ENCODE measurements around the gene ZER1.
A peak's percentile ranks its signal among the peaks of the same experiment; 100 is the strongest.

ZER1 gene

GRCh38 chr9:128735373-128735772 is 36.4 kb downstream of the ZER1 start:
- no peak for DNase-seq (ENCODE audit: low read depth)

- DNase-seq (ENCODE audit: low read depth): no peak
Observed at GRCh38 chr9:128733256-128733655, 38.5 kb downstream of the ZER1 start.

DNA sequence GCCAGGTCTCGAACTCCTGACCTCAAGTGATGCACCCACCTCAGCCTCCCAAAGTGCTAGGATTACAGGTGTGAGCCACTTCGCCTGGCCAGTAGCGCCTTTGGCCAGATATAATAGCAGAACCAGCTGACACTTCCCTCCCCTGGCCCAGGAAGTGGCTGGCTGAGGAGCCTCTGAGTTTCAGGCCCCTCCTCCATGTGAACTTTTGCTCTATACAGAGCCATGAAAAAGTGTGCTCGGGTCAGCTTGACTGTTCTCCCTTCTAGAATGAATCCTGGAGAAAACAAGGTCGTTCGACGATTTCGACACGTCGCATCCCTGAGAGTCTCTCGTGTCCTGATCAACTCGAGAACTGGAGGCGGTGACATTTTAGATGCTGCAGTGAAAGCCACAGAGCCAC is 39.2 kb downstream of the ZER1 start:
- DNase-seq (ENCODE audit: low read depth): no peak

DNA sequence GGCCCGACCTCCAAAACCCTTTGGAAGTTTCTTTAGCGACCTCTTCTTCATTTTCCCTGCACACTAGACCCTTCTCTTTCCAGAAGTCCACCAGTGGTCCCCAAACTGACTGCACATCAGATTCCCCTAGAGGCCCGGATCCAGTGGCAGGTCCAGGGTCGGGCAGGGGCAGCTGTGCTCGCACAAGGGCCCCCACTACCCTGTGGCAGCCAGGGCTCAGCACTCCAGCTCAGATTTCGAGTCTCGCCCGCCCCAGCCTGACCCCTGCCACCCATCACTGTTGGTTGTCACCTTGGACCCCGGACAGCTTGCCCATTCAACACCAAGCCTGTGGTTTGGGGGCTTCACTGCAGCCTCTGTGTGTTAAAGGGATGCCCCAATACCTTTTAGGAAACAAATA is 40.0 kb downstream of the ZER1 start:
- no peak for DNase-seq (ENCODE audit: low read depth)

- no peak for DNase-seq (ENCODE audit: low read depth)
Observed at GRCh38 chr9:128731093-128731492, 40.6 kb downstream of the ZER1 start.

DNA sequence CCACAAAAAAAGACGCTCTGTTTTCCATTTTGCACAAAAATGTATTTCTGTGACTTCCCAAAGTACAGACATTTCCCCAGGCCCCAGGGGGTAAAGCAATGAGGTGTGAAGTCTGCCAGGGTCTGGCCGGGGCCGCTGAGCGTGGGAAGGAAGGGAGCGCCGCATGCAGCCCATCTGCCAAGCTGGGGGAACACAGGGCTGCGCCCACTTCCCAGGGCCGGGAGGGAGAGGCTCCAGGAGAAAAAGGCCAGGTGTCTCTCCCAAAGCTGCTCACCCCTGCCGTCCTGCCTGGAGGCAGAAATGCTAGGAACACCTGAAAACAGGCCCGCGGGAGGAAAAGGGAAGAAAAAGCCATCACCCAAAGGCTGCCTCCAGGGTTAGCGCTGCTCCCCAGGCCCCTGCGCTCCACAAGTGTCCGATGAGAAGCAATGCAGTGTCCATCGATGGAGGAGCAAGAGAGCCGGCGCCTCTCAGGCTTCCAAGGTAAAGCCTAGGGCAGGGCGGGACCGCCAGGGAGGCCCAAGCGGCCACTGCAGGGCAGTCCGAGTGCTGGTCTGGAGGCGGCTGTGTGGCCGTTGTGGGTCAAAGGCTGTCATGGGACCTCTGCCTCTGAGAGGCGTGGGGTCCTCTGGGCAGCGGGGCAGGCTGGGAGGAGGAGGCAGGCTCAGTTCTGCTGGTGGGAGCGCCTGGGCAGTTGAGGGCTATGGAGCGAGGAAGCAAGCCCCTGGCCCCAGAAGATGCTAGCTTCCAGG is 41.8 kb downstream of the ZER1 start:
- DNase-seq (ENCODE audit: low read depth): no peak

GRCh38 chr9:128729302-128729701 is 42.4 kb downstream of the ZER1 start:
- no peak for DNase-seq (ENCODE audit: low read depth)

GRCh38 chr9:128728298-128728697 is 43.4 kb downstream of the ZER1 start:
- no peak for DNase-seq (ENCODE audit: low read depth)

- no peak for DNase-seq (ENCODE audit: low read depth)
Observed at GRCh38 chr9:128727640-128728248, 44.0 kb downstream of the ZER1 start.

- DNase-seq (ENCODE audit: low read depth): peak; percentile 21
Observed at GRCh38 chr9:128724744-128725211, 46.9 kb downstream of the ZER1 start.

DNA sequence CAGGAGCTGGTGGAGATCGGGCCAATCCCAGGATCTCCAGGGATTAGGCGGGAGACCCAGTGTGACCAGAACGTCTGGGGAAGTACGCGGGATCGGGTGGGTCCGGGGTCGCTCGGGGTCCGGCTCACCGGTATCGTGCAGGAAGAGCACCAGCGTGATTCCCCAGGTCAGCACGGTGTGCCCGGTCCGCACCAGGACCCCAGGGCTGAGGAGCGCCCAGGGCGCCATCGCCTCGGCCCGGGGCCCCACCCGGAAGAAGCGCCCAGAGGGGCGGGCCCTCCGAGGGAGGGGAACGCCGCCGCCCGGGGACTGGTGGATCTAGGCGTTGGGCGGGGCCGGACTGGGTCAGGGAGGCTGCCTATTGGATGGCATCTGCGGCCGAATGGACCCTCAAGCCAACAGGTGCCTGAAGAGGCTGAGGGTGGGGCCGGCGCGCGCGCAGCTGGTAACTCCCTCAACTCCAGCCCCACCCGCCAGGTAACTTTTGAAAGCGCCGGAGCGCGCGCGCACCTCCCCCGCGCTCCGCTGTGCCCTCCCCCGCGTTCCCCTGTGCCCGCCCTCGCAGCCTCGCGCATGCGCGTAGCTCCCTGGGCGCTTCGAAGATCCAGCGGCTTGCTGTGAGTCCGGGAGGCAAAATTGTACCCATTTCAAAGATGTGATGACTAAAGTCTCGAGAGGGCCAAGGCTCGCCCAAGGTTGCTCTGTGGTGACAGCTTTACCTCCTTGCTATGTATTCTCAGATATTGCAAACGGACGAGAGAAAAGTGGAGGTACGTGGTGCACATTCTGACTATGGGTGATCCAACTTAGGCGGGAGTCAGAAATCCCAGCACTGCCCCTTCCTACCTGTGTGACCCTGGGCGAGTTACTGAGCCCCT is 47.6 kb downstream of the ZER1 start, which contains the start of gene ZDHHC12:
TSS of gene ZDHHC12 (minus strand) at position 262 of the 878 bp plus-strand sequence. CDS start at position 228, 34 bp downstream.
- peak; percentile 98 for DNase-seq (ENCODE audit: low read depth)

DNA sequence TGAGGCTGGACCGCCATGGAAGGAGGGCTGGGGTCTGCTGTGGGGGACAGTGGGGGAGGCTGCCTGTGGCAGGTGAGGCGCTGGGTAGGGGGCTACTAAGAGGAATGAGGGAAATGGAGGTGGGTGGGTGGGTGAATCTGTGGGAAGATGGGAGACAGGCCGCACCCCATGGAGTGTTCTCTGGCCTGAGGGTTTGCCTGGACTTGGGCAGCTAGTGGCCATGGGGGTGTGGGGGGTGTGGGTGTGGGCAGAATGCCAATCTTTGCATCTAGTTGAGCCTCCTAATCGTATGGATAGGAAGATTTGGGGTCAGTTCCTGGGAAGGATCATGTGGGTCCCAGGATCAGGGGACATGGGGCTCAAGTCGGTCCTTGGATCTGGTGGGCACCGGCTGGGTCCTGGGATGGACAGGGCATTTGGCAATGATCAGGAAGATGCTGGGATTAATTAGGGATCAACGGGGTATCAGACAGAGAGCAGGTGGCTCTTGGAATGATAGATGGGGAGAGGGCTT is 48.3 kb downstream of the ZER1 start:
- no peak for DNase-seq (ENCODE audit: low read depth)

DNA sequence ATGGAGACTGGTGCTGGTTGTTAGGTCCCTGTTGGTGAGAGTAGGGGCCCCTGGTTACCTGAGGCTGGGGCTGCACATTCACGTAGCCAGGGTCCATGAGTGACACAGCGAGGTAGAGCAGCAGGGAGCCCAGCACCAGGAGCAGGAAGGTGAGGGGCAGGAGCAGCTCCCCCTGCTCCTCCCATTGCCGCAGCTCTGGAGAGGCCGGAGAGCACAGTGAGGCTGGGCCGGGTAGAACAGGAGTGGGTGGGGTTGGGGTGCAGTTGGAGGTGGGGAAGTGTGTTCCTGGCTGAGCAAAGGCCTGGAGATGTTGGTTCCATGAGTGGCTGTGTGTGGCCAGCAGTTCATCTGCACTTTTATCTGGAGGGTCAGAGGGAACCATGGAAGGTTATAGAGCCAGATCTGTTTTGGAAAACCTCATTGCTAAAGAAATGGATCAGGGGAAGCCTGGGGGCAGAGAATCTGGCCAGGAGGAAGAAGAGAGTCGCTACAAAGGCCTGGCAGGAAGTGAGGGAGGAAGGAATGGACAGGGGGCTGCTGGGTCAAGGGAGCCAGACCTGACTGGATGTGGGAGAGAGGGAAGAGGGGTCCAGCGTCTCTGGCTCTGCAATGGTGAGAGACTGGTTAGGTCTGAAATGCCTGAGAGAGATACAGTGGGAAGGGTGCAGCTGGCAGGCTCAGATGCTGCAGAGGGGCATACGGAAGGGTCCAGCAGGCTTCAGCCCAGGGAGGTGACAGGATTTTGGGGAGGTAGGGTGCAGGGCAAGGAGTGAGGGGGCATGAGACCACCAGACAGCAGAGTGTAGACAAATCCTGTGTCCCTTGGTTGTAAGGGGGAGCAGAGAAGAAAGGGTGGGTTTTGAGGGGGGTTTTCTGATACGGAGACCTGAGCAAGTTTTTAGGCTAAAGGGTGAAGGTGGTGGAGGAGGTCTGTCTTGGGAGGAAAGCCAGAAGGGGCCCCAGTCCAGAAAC is 49.1 kb downstream of the ZER1 start:
- no peak for DNase-seq (ENCODE audit: low read depth)

GRCh38 chr9:128721487-128722010 is 50.2 kb downstream of the ZER1 start:
- DNase-seq (ENCODE audit: low read depth): no peak

DNA sequence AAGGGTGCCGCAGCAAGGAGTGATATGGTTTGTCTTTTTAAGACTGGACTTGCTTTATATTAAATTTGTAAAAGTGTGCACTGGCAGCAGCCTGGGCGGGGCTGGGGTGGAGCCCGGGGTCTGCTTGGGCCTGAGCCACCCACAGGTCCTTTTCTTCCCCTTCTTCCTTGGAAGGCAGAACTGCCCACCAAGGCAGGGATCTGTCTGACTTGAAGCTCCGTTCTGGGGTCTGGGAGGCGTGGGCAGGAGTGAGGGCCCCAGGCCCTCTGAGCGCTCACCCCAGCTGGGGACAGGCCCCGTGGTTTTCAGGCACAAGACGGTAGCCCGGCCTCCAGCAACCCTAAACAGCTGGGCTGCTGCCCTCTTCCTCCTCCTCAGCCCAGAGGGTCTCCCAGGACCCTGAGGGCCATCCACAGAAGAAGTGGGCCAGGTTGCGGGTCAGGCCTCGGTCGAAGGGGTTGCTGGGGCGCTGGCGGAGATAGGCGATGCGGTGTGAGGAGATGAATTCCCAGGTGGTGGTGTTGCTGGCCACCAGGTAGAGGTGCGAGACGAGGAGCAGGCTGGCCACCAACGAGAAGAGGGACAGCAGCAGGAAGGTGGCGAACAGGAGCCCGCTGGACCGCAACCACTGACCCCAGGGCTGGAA is 50.8 kb downstream of the ZER1 start:
- no peak for DNase-seq (ENCODE audit: low read depth)

- no peak for DNase-seq (ENCODE audit: low read depth)
Observed at GRCh38 chr9:128719919-128720605, 51.7 kb downstream of the ZER1 start.

GRCh38 chr9:128718475-128718874 is 53.3 kb downstream of the ZER1 start:
- no peak for DNase-seq (ENCODE audit: low read depth)

- no peak for DNase-seq (ENCODE audit: low read depth)
Observed at GRCh38 chr9:128718047-128718446, 53.7 kb downstream of the ZER1 start.

- DNase-seq (ENCODE audit: low read depth): no peak
Observed at GRCh38 chr9:128716581-128717254, 55.0 kb downstream of the ZER1 start.

Measured in T follicular helper cell (primary cell).